Caco-2 (cell line): ENCODE results near the gene MPPED2. TPM values are rescaled to one million over a fixed set of nuclear protein-coding genes. Genes with fewer than 3 reads are reported as not detected.

ENCODE experiments used
- BruUV-seq: library from RNA; stranded (reverse); fragments of 400-500 nt; replicated peaks from 2 replicates; lab custom pipeline; 2021; lab: Mats Ljungman, UMichigan
- CTCF ChIA-PET: fragments of 300-600 bp; sonication (Branson Sonifier 250); formaldehyde crosslinking; loops from one replicate; lab custom pipeline; 2022; ENCODE audit warnings: antibody characterized with exemption; lab: Charles Lee
- POLR2A ChIA-PET: fragments of 300-600 bp; sonication (Branson Sonifier 250); formaldehyde crosslinking; loops from one replicate; lab custom pipeline; 2022; ENCODE audit warnings: antibody characterized with exemption; lab: Charles Lee
- DNase-seq, 2 experiments: peaks; one replicate each; pipeline versions ENCODE4 v3.0.0 to v3.0.0-alpha.2; 2020 to 2022
- H3K27me3 ChIP-seq: replicated peaks from 2 replicates; pipeline ENCODE4 v1.6.0; 2011; ENCODE audit warnings: low read length; ENCODE audit not compliant: control insufficient read depth, insufficient read depth
- H3K36me3 ChIP-seq: 2 replicates; pipeline ENCODE4 v1.5.1; 2011; ENCODE audit warnings: low read length; ENCODE audit not compliant: control insufficient read depth, insufficient read depth
- H3K4me1 ChIP-seq: fragments of 250-450 bp; sonication (Bioruptor Pico); 2 replicates; pipeline ENCODE4 v1.5.1; 2020; ENCODE audit warnings: mild to moderate bottlenecking
- H3K4me3 ChIP-seq: 2 replicates; pipeline ENCODE4 v1.5.1; 2011; ENCODE audit warnings: low read depth, mild to moderate bottlenecking, control low read depth, low read length
- H3K9me3 ChIP-seq: fragments of 250-450 bp; sonication (Bioruptor Pico); 2 replicates; pipeline ENCODE4 v1.5.1; 2020; ENCODE audit warnings: mild to moderate bottlenecking, moderate library complexity
- H3K27ac Mint-ChIP-seq: one replicate; pipeline ENCODE4 v1.8.0; 2022; ENCODE audit warnings: mixed read lengths; ENCODE audit not compliant: unreplicated experiment
- H3K27me3 Mint-ChIP-seq: one replicate; pipeline ENCODE4 v1.8.0; 2022; ENCODE audit warnings: mixed read lengths; ENCODE audit not compliant: insufficient read depth, unreplicated experiment
- H3K36me3 Mint-ChIP-seq: one replicate; pipeline ENCODE4 v1.8.0; 2022; ENCODE audit warnings: mild to moderate bottlenecking, mixed read lengths; ENCODE audit not compliant: insufficient read depth, unreplicated experiment
- H3K4me1 Mint-ChIP-seq: one replicate; pipeline ENCODE4 v1.8.0; 2022; ENCODE audit warnings: low read depth, mixed read lengths; ENCODE audit not compliant: unreplicated experiment
- H3K4me3 Mint-ChIP-seq: one replicate; pipeline ENCODE4 v1.8.0; 2022; ENCODE audit warnings: mild to moderate bottlenecking, moderate library complexity, mixed read lengths; ENCODE audit not compliant: unreplicated experiment
- H3K9me3 Mint-ChIP-seq: one replicate; pipeline ENCODE4 v1.8.0; 2022; ENCODE audit warnings: mixed read lengths; ENCODE audit not compliant: unreplicated experiment
- CTCF ChIP-seq, 2 experiments: fragments of 200-600 bp in 1 of 2; IDR thresholded peaks; 1 replicate in 1 of 2; 2 replicates in 1 of 2; pipeline versions ENCODE4 v1.5.1 to v1.8.0; 2011 to 2022; ENCODE audit warnings: antibody characterized with exemption in 1 of 2, control low read depth in 1 of 2, inconsistent platforms in 1 of 2, low read depth in 1 of 2, low read length in 1 of 2, mild to moderate bottlenecking in 1 of 2, moderate library complexity in 1 of 2; ENCODE audit not compliant: insufficient read depth in 1 of 2, severe bottlenecking in 1 of 2, unreplicated experiment in 1 of 2
- intact Hi-C: fragments of 100-400 bp; cut with micrococcal nuclease; formaldehyde crosslinking; loops from one replicate; pipeline ENCODE4 v1.10.0; 2022; ENCODE audit not compliant: unreplicated experiment
- total RNA-seq: library from RNA; stranded (reverse); gene quantifications from 2 replicates; pipeline ENCODE4 v1.2.3, GENCODE V29; 2022

The MPPED2 gene
- total RNA-seq, 1 experiment from 2014 or later: not detected

- ChIA-PET POLR2A (no interaction called here), CTCF (no interaction called here)
- intact Hi-C loops: no loop called here
- DNase-seq: no peak
- no peaks in the 10 kb centered on the region for H3K36me3 Mint-ChIP-seq
- no TSS peak for BruUV-seq
- H3K9me3 Mint-ChIP-seq: no peaks in the 10 kb centered on the region
- Histone ChIP-seq H3K27me3 (no peaks in the 10 kb centered on the region), H3K4me1 (no peaks in the 10 kb centered on the region), H3K36me3 (no peaks in the 10 kb centered on the region), H3K4me3 (no peak overlapping the region), H3K9me3 (no peaks in the 10 kb centered on the region)
- no peak for TF ChIP-seq CTCF (IDR thresholded peaks at IDR 0.05; ENCODE audit: insufficient read depth in 1 of 2, low read depth in 1 of 2, low read length in 1 of 2, severe bottlenecking in 1 of 2, unreplicated experiment in 1 of 2)
- H3K4me1 Mint-ChIP-seq: no peaks in the 10 kb centered on the region
- H3K27ac Mint-ChIP-seq: no peak overlapping the region
- H3K4me3 Mint-ChIP-seq: no peak overlapping the region
- peaks cover 23% of the 10 kb centered on the region for H3K27me3 Mint-ChIP-seq
Measured at GRCh38 chr11:30426781-30427180, 159.4 kb downstream of the MPPED2 start.

- Mint-ChIP-seq H3K4me3 (no peak overlapping the region), H3K27me3 (peaks cover 30% of the 10 kb centered on the region), H3K36me3 (no peaks in the 10 kb centered on the region), H3K4me1 (no peaks in the 10 kb centered on the region), H3K27ac (no peak overlapping the region), H3K9me3 (no peaks in the 10 kb centered on the region)
- ChIA-PET POLR2A (no interaction called here), CTCF (no interaction called here)
- no peaks in the 10 kb centered on the region for H3K36me3 ChIP-seq
- H3K27me3 ChIP-seq: no peaks in the 10 kb centered on the region; the same call in 1 of the 2 replicates
- no peaks in the 10 kb centered on the region for H3K9me3 ChIP-seq
- no peak overlapping the region for H3K4me3 ChIP-seq
- no peak for TF ChIP-seq CTCF (IDR thresholded peaks at IDR 0.05; ENCODE audit: insufficient read depth in 1 of 2, low read depth in 1 of 2, low read length in 1 of 2, severe bottlenecking in 1 of 2, unreplicated experiment in 1 of 2)
- DNase-seq: no peak
- intact Hi-C loops: no loop called here
- H3K4me1 ChIP-seq: no peaks in the 10 kb centered on the region
- no TSS peak for BruUV-seq
Measured at GRCh38 chr11:30424844-30425243, 161.3 kb downstream of the MPPED2 start.

- BruUV-seq: no TSS peak
- TF ChIP-seq CTCF (IDR thresholded peaks at IDR 0.05; ENCODE audit: insufficient read depth in 1 of 2, low read depth in 1 of 2, low read length in 1 of 2, severe bottlenecking in 1 of 2, unreplicated experiment in 1 of 2): no peak
- H3K36me3 ChIP-seq: no peaks in the 10 kb centered on the region
- no peaks in the 10 kb centered on the region; the same call in 1 of the 2 replicates for H3K27me3 ChIP-seq
- H3K9me3 ChIP-seq: no peaks in the 10 kb centered on the region
- H3K9me3 Mint-ChIP-seq: no peaks in the 10 kb centered on the region
- DNase-seq: no peak
- CTCF ChIA-PET: no interaction called here
- no peaks in the 10 kb centered on the region for H3K4me1 ChIP-seq
- intact Hi-C loops: no loop called here
- H3K36me3 Mint-ChIP-seq: no peaks in the 10 kb centered on the region
- H3K4me3 ChIP-seq: no peak overlapping the region
- no peak overlapping the region for H3K4me3 Mint-ChIP-seq
- no peak overlapping the region for H3K27ac Mint-ChIP-seq
- no peaks in the 10 kb centered on the region for H3K4me1 Mint-ChIP-seq
- POLR2A ChIA-PET: no interaction called here
- peaks cover 28% of the 10 kb centered on the region for H3K27me3 Mint-ChIP-seq
Measured at GRCh38 chr11:30424321-30424720, 161.8 kb downstream of the MPPED2 start.
